PC-9 (cell line): ENCODE measurements around the gene SYTL2.

Experiments
- EZH2 ChIP-seq: fragments of 200-600 bp; sonication (generic); IDR thresholded peaks from 2 replicates; pipeline ENCODE4 v1.8.0; 2017; ENCODE audit warnings: antibody characterized with exemption, low read depth
- TF ChIP-seq, protein P1 (sequence below): fragments of 200-600 bp; sonication (generic); conservative IDR thresholded peaks from 2 replicates; pipeline ENCODE4 v1.6.1; 2017; ENCODE audit warnings: mixed run types, antibody characterized with exemption, mild to moderate bottlenecking, moderate library complexity

DNA sequence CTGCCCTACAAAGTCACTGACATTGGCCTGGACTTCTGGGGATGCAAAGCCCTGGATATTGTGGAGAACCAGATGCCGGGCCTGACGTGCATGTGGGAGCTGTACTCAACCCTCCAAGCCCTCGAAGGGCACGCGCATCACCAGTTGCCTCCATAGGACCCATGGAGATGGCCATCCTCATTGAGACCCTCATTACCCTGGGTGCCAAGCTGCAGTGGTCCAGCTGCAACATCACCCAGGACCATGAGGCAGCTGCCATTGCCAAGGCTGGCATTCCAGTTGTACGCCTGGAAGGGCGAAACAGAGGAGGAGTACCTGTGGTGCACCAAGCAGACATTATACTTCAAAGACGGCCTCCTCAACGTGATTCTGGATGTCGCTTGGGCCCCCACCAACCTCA, 46.2 kb upstream of the SYTL2 start:
- TF ChIP-seq, protein P1, sequence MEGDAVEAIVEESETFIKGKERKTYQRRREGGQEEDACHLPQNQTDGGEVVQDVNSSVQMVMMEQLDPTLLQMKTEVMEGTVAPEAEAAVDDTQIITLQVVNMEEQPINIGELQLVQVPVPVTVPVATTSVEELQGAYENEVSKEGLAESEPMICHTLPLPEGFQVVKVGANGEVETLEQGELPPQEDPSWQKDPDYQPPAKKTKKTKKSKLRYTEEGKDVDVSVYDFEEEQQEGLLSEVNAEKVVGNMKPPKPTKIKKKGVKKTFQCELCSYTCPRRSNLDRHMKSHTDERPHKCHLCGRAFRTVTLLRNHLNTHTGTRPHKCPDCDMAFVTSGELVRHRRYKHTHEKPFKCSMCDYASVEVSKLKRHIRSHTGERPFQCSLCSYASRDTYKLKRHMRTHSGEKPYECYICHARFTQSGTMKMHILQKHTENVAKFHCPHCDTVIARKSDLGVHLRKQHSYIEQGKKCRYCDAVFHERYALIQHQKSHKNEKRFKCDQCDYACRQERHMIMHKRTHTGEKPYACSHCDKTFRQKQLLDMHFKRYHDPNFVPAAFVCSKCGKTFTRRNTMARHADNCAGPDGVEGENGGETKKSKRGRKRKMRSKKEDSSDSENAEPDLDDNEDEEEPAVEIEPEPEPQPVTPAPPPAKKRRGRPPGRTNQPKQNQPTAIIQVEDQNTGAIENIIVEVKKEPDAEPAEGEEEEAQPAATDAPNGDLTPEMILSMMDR, result no peak
- no peak for TF ChIP-seq EZH2
